ENCODE data around the gene ALDH1B1. TPM values are rescaled to one million over a fixed set of nuclear protein-coding genes. Genes with fewer than 3 reads are reported as not detected.

The ALDH1B1 gene
- total and polyA plus RNA-seq, 2 of the 13 experiments (the other 11 are each of a cell fraction or from before 2014, with no cell fraction given) = 45.1 to 125 TPM

DNA sequence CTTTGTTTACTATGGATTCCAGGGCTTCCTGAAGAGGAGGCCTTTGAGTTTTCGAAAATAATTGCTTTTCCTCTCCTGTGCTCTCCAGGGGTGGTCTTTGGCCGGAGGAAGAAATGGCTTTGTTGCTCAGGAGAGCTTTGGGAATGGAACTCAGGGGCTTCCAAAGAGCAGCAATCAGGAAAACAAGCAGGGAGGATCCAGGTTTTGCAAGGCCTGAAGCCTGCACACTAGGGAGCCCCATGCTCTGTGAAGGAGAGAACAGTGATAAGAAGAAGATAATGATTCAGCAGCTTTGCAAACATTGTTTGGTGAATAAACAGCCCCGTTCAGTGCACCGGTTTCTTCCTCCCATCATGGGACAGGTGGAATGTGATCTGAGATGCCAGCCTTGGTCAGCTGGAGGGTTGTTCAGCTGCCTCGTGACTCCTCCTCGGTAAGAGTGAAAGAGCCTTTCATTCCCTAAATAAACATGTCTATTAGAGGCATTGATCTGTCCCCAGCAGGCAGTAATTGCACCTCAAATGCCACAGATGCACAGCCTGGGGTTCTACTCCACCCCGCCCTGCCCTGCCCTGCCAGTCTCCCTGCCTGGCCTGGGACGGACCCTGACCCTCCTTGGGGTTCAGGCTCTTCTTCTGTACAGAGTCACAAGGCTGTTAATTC is 11.5 kb upstream of the ALDH1B1 start (continued):
- TF ChIP-seq, protein P1, sequence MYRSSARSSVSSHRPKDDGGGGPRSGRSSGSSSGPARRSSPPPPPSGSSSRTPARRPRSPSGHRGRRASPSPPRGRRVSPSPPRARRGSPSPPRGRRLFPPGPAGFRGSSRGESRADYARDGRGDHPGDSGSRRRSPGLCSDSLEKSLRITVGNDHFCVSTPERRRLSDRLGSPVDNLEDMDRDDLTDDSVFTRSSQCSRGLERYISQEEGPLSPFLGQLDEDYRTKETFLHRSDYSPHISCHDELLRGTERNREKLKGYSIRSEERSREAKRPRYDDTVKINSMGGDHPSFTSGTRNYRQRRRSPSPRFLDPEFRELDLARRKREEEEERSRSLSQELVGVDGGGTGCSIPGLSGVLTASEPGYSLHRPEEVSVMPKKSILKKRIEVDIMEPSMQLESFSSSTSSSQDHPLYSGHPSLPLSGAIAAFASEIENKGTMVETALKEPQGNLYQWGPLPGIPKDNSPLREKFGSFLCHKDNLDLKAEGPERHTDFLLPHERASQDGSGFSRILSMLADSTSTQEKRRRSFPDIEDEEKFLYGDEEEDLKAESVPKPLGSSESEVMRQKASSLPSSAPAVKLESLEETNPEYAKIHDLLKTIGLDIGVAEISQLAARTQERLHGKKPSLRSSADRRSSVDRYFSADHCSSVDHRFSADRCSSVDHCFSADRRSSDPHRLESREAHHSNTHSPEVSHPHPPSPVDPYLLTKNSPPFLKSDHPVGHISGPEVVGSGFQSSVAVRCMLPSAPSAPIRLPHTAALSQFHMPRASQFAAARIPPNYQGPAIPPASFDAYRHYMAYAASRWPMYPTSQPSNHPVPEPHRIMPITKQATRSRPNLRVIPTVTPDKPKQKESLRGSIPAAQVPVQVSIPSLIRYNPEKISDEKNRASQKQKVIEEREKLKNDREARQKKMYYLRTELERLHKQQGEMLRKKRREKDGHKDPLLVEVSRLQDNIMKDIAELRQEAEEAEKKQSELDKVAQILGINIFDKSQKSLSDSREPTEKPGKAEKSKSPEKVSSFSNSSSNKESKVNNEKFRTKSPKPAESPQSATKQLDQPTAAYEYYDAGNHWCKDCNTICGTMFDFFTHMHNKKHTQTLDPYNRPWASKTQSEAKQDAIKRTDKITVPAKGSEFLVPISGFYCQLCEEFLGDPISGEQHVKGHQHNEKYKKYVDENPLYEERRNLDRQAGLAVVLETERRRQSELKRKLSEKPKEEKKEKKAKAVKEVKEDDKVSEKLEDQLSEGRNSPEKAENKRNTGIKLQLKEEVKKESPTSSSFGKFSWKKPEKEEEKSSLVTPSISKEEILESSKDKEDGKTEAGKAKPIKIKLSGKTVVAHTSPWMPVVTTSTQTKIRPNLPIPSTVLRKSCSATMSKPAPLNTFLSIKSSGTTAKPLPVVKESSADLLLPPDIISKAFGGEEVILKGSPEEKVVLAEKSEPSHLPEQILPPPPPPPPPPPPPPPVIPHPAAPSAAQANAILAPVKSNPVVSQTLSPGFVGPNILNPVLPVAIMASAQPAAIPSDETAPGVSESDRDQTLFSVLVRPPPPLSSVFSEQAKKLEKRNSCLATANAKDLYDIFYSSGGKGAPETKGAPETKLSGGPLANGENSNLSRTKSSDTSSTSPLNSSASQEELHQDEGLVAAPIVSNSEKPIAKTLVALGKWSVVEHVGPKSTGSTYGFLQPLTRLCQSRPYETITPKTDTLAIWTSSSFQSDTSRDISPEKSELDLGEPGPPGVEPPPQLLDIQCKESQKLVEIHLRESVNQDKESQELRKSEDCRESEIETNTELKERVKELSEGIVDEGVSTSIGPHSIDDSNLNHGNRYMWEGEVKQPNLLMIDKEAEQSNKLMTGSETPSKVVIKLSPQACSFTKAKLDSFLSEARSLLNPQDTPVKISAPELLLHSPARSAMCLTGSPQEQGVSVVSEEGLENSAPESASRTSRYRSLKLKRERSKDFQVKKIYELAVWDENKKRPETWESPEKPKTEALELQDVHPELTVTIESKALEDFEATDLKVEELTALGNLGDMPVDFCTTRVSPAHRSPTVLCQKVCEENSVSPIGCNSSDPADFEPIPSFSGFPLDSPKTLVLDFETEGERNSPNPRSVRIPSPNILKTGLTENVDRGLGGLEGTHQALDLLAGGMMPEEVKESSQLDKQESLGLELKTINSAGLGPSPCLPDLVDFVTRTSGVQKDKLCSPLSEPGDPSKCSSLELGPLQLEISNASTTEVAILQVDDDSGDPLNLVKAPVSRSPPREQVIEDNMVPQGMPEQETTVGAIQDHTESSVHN (CRISPR knock-in tag; IDR thresholded peaks at IDR 0.05) = no peak
- no peak for TF ChIP-seq ZFP62 (CRISPR knock-in tag; IDR thresholded peaks at IDR 0.05)
- 0 out of 2 replicates have a peak, but pooled peaks have one; percentile 59 for TF ChIP-seq XBP1 (CRISPR knock-in tag; IDR thresholded peaks at IDR 0.05)
- no peak for TF ChIP-seq TBL1XR1 (IDR thresholded peaks at IDR 0.05; ENCODE audit: borderline replicate concordance, low read length, partially characterized antibody)
- TF ChIP-seq, protein P2, sequence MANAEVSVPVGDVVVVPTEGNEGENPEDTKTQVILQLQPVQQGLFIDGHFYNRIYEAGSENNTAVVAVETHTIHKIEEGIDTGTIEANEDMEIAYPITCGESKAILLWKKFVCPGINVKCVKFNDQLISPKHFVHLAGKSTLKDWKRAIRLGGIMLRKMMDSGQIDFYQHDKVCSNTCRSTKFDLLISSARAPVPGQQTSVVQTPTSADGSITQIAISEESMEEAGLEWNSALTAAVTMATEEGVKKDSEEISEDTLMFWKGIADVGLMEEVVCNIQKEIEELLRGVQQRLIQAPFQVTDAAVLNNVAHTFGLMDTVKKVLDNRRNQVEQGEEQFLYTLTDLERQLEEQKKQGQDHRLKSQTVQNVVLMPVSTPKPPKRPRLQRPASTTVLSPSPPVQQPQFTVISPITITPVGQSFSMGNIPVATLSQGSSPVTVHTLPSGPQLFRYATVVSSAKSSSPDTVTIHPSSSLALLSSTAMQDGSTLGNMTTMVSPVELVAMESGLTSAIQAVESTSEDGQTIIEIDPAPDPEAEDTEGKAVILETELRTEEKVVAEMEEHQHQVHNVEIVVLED (CRISPR knock-in tag; IDR thresholded peaks at IDR 0.05; ENCODE audit: borderline replicate concordance) = no peak; the same call in 1 of the 2 replicates
- no peak for TF ChIP-seq RFX1 (IDR thresholded peaks at IDR 0.05)
- TF ChIP-seq KDM1A (CRISPR knock-in tag; IDR thresholded peaks at IDR 0.05) = no peak
- no peak for TF ChIP-seq ZNF879 (CRISPR knock-in tag; IDR thresholded peaks at IDR 0.05)
- TF ChIP-seq, protein P3, sequence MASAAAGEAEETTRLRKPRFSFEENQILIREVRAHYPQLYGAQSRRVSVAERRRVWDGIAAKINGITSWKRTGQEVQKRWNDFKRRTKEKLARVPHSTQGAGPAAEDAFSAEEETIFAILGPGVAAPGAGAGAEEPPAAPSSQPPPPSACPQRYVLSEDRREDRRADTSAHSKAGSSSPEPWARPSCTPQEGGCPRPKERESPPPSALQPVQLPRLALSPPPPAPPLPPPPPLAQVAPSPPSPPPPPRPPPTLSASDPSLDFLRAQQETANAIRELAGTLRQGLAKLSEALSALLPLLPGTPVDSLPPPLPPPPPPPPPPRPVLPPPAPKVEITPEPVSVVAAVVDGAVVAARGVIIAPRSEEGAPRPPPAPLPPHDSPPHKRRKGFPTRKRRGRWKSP (CRISPR knock-in tag; IDR thresholded peaks at IDR 0.05) = peak; percentile 73; the same call in 1 of the 2 replicates
- TF ChIP-seq PPARG (CRISPR knock-in tag; conservative IDR thresholded peaks at IDR 0.05) = peak; percentile 80
- peak; percentile 73; the same call in 1 of the 2 replicates for TF ChIP-seq BRD4 (CRISPR knock-in tag; IDR thresholded peaks at IDR 0.05)
- TF ChIP-seq ATF7-NPFF (CRISPR knock-in tag; IDR thresholded peaks at IDR 0.05; ENCODE audit: low read depth) = no peak
- TF ChIP-seq ZNF205 (CRISPR knock-in tag; IDR thresholded peaks at IDR 0.05) = peak; percentile 86
- TF ChIP-seq HNRNPUL1 (IDR thresholded peaks at IDR 0.05; ENCODE audit: low read depth, low read length) = no peak
- TF ChIP-seq, protein P4, sequence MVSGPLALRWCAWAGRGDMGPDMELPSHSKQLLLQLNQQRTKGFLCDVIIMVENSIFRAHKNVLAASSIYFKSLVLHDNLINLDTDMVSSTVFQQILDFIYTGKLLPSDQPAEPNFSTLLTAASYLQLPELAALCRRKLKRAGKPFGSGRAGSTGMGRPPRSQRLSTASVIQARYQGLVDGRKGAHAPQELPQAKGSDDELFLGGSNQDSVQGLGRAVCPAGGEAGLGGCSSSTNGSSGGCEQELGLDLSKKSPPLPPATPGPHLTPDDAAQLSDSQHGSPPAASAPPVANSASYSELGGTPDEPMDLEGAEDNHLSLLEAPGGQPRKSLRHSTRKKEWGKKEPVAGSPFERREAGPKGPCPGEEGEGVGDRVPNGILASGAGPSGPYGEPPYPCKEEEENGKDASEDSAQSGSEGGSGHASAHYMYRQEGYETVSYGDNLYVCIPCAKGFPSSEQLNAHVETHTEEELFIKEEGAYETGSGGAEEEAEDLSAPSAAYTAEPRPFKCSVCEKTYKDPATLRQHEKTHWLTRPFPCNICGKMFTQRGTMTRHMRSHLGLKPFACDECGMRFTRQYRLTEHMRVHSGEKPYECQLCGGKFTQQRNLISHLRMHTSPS (CRISPR knock-in tag; IDR thresholded peaks at IDR 0.05; ENCODE audit: low read depth) = peak; percentile 95
- TF ChIP-seq ZC3H4 (CRISPR knock-in tag; IDR thresholded peaks at IDR 0.05; ENCODE audit: borderline replicate concordance) = no peak
- peak; percentile 78 for TF ChIP-seq JUND (CRISPR knock-in tag; IDR thresholded peaks at IDR 0.05)
- peak; percentile 66; the same call in 1 of the 2 replicates for TF ChIP-seq ZNF501 (CRISPR knock-in tag; IDR thresholded peaks at IDR 0.05)

All from HepG2 (cell line).